ENCODE data around the gene CUEDC1. TPM values are rescaled to one million over a fixed set of nuclear protein-coding genes. Genes with fewer than 3 reads are reported as not detected.

Gene CUEDC1
- total RNA-seq (2012; rRNA removed), result 9.4 and 15.7 TPM in 2 replicates

GRCh38 chr17:57955183-57955931 lies at the start of gene CUEDC1:
TSS of gene CUEDC1 (minus strand) at chr17:57955412. CDS start at chr17:57885564, 69,848 bp downstream.
- Histone ChIP-seq H3K4me2 (ENCODE audit: low read length) (peak within 1 kb of the TSS; percentile 97), H3K27me3 (ENCODE audit: control insufficient read depth, insufficient read depth, low read length) (peaks cover 3% of the 10 kb centered on the region), H3K9me3 (replicated peaks; ENCODE audit: low read length) (no peaks in the 10 kb centered on the region), H3K4me1 (ENCODE audit: control insufficient read depth, insufficient read depth, low read length) (peaks cover 48% of the 10 kb centered on the region), H3K4me3 (ENCODE audit: low read length) (peak within 1 kb of the TSS; percentile 89), H3K36me3 (ENCODE audit: insufficient read depth, low read length) (no peaks in the 10 kb centered on the region), H3K9ac (ENCODE audit: low read depth, low read length) (peak within 1 kb of the TSS; percentile 89)

- peak overlapping the region; percentile 97 for H3K4me2 ChIP-seq (ENCODE audit: low read length)
- peak overlapping the region; percentile 84 for H3K4me3 ChIP-seq (ENCODE audit: low read length)
- no peaks in the 10 kb centered on the region for H3K27me3 ChIP-seq (ENCODE audit: control insufficient read depth, insufficient read depth, low read length)
- H3K36me3 ChIP-seq (ENCODE audit: insufficient read depth, low read length), result peaks cover 64% of the 10 kb centered on the region
- H3K9ac ChIP-seq (ENCODE audit: low read depth, low read length), result no peak overlapping the region
- peaks cover 41% of the 10 kb centered on the region for H3K4me1 ChIP-seq (ENCODE audit: control insufficient read depth, insufficient read depth, low read length)
- H3K9me3 ChIP-seq (replicated peaks; ENCODE audit: low read length), result no peaks in the 10 kb centered on the region
Observed at GRCh38 chr17:58004060-58004459, 48.8 kb upstream of the CUEDC1 start.

- Histone ChIP-seq H3K9me3 (replicated peaks; ENCODE audit: low read length) (no peaks in the 10 kb centered on the region), H3K4me1 (ENCODE audit: control insufficient read depth, insufficient read depth, low read length) (peaks cover 38% of the 10 kb centered on the region), H3K9ac (ENCODE audit: low read depth, low read length) (no peak overlapping the region), H3K4me3 (ENCODE audit: low read length) (no peak overlapping the region), H3K4me2 (ENCODE audit: low read length) (peak overlapping the region; percentile 97), H3K27me3 (ENCODE audit: control insufficient read depth, insufficient read depth, low read length) (no peaks in the 10 kb centered on the region), H3K36me3 (ENCODE audit: insufficient read depth, low read length) (peaks cover 75% of the 10 kb centered on the region)
Observed at GRCh38 chr17:58002973-58003372, 47.8 kb upstream of the CUEDC1 start.

- Histone ChIP-seq H3K4me3 (ENCODE audit: low read length) (no peak overlapping the region), H3K9me3 (replicated peaks; ENCODE audit: low read length) (no peaks in the 10 kb centered on the region), H3K27me3 (ENCODE audit: control insufficient read depth, insufficient read depth, low read length) (no peaks in the 10 kb centered on the region), H3K36me3 (ENCODE audit: insufficient read depth, low read length) (peaks cover 81% of the 10 kb centered on the region), H3K4me1 (ENCODE audit: control insufficient read depth, insufficient read depth, low read length) (peaks cover 37% of the 10 kb centered on the region), H3K9ac (ENCODE audit: low read depth, low read length) (peak overlapping the region; percentile 26), H3K4me2 (ENCODE audit: low read length) (peak overlapping the region; percentile 17)
Observed at GRCh38 chr17:58002154-58002948, 47.1 kb upstream of the CUEDC1 start.

GRCh38 chr17:58001461-58002124 lies 46.4 kb upstream of the CUEDC1 start:
- Histone ChIP-seq H3K4me3 (ENCODE audit: low read length) (no peak overlapping the region), H3K9me3 (replicated peaks; ENCODE audit: low read length) (no peaks in the 10 kb centered on the region), H3K4me2 (ENCODE audit: low read length) (no peak overlapping the region), H3K9ac (ENCODE audit: low read depth, low read length) (peak overlapping the region; percentile 26), H3K27me3 (ENCODE audit: control insufficient read depth, insufficient read depth, low read length) (no peaks in the 10 kb centered on the region), H3K36me3 (ENCODE audit: insufficient read depth, low read length) (peaks cover 88% of the 10 kb centered on the region), H3K4me1 (ENCODE audit: control insufficient read depth, insufficient read depth, low read length) (peaks cover 37% of the 10 kb centered on the region)

GRCh38 chr17:57999496-58000017 lies 44.3 kb upstream of the CUEDC1 start:
- H3K9me3 ChIP-seq (replicated peaks; ENCODE audit: low read length), result no peaks in the 10 kb centered on the region
- H3K4me1 ChIP-seq (ENCODE audit: control insufficient read depth, insufficient read depth, low read length), result peaks cover 26% of the 10 kb centered on the region
- no peak overlapping the region for H3K9ac ChIP-seq (ENCODE audit: low read depth, low read length)
- H3K27me3 ChIP-seq (ENCODE audit: control insufficient read depth, insufficient read depth, low read length), result no peaks in the 10 kb centered on the region
- H3K36me3 ChIP-seq (ENCODE audit: insufficient read depth, low read length), result peaks cover 76% of the 10 kb centered on the region
- H3K4me2 ChIP-seq (ENCODE audit: low read length), result no peak overlapping the region
- H3K4me3 ChIP-seq (ENCODE audit: low read length), result no peak overlapping the region

GRCh38 chr17:57999010-57999495 lies 43.8 kb upstream of the CUEDC1 start:
- H3K27me3 ChIP-seq (ENCODE audit: control insufficient read depth, insufficient read depth, low read length), result no peaks in the 10 kb centered on the region
- no peak overlapping the region for H3K4me2 ChIP-seq (ENCODE audit: low read length)
- H3K9me3 ChIP-seq (replicated peaks; ENCODE audit: low read length), result no peaks in the 10 kb centered on the region
- peaks cover 21% of the 10 kb centered on the region for H3K4me1 ChIP-seq (ENCODE audit: control insufficient read depth, insufficient read depth, low read length)
- peaks cover 71% of the 10 kb centered on the region for H3K36me3 ChIP-seq (ENCODE audit: insufficient read depth, low read length)
- no peak overlapping the region for H3K9ac ChIP-seq (ENCODE audit: low read depth, low read length)
- H3K4me3 ChIP-seq (ENCODE audit: low read length), result no peak overlapping the region

GRCh38 chr17:57997085-57997809 lies 42.0 kb upstream of the CUEDC1 start:
- H3K9me3 ChIP-seq (replicated peaks; ENCODE audit: low read length), result no peaks in the 10 kb centered on the region
- H3K4me3 ChIP-seq (ENCODE audit: low read length), result no peak overlapping the region
- no peaks in the 10 kb centered on the region for H3K27me3 ChIP-seq (ENCODE audit: control insufficient read depth, insufficient read depth, low read length)
- no peak overlapping the region for H3K4me2 ChIP-seq (ENCODE audit: low read length)
- H3K9ac ChIP-seq (ENCODE audit: low read depth, low read length), result no peak overlapping the region
- H3K36me3 ChIP-seq (ENCODE audit: insufficient read depth, low read length), result peaks cover 54% of the 10 kb centered on the region
- H3K4me1 ChIP-seq (ENCODE audit: control insufficient read depth, insufficient read depth, low read length), result peaks cover 7% of the 10 kb centered on the region

- no peaks in the 10 kb centered on the region for H3K4me1 ChIP-seq (ENCODE audit: control insufficient read depth, insufficient read depth, low read length)
- H3K27me3 ChIP-seq (ENCODE audit: control insufficient read depth, insufficient read depth, low read length), result no peaks in the 10 kb centered on the region
- H3K9ac ChIP-seq (ENCODE audit: low read depth, low read length), result peak overlapping the region; percentile 12
- H3K4me3 ChIP-seq (ENCODE audit: low read length), result no peak overlapping the region
- H3K4me2 ChIP-seq (ENCODE audit: low read length), result no peak overlapping the region
- peaks cover 40% of the 10 kb centered on the region for H3K36me3 ChIP-seq (ENCODE audit: insufficient read depth, low read length)
- H3K9me3 ChIP-seq (replicated peaks; ENCODE audit: low read length), result no peaks in the 10 kb centered on the region
Observed at GRCh38 chr17:57995076-57995956, 40.1 kb upstream of the CUEDC1 start.

- Histone ChIP-seq H3K4me2 (ENCODE audit: low read length) (no peak overlapping the region), H3K4me1 (ENCODE audit: control insufficient read depth, insufficient read depth, low read length) (peaks cover 3% of the 10 kb centered on the region), H3K27me3 (ENCODE audit: control insufficient read depth, insufficient read depth, low read length) (no peaks in the 10 kb centered on the region)
Observed at GRCh38 chr17:57994436-57994835, 39.2 kb upstream of the CUEDC1 start.

More at GRCh38 chr17:57994436-57994835, 39.2 kb upstream of the CUEDC1 start:
- H3K9me3 ChIP-seq (replicated peaks; ENCODE audit: low read length), result no peaks in the 10 kb centered on the region
- H3K4me3 ChIP-seq (ENCODE audit: low read length), result no peak overlapping the region
- peaks cover 33% of the 10 kb centered on the region for H3K36me3 ChIP-seq (ENCODE audit: insufficient read depth, low read length)
- no peak overlapping the region for H3K9ac ChIP-seq (ENCODE audit: low read depth, low read length)

All from skeletal muscle satellite cell (primary cell).